Stimulated activated CD4-positive, alpha-beta T cell treated with anti-CD3 and anti-CD28 coated beads, Interleukin-15, amount 100 ng/mL, for 48 hours (primary cell): ENCODE results near the gene MAGOH.

Source experiments
- DNase-seq, 2 donors: peaks; one replicate each; pipeline ENCODE4 v3.0.0-alpha.2; 2020; ENCODE audit warnings: low read depth in 2 of 2

MAGOH gene

DNA sequence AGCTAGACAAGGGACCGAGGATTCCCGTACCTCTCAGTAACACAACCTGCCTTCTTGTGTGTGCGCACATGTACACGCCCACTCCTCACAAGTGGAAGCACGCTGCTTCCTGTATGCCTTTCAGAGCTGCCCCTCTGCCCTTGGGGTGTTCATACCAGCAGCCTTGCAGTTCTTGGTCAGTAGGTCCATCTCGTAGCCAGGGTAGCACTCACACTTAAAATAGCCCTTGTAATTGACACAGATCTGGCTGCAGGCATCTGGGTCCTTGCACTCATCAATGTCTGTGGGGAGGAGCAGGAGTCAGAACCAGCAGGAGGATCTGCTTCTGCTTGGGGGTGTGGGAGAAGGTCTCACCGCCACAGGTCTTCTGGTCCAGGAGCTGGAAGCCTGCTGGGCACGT lies 32.6 kb upstream of the MAGOH start:
- DNase-seq, result no peak

DNA sequence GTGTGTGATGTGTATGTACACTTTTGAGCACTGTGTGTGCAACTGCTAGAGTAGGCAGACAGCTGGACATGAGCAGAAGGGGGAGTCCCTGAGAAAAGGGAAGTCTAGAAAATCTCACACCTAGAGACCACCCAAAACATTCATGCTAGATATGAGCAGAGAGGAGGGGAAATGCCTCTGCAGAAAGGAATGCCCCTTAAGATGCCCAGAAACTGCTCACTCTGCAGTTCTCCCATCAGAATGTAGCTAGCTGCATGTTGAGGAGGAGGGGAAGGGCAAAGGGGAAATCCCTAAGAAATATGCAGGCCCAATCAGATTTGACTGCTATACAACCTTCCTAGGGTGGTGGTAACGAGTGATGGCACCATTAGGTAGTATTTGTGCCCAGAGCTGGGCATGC lies 31.8 kb upstream of the MAGOH start:
- no peak for DNase-seq

DNA sequence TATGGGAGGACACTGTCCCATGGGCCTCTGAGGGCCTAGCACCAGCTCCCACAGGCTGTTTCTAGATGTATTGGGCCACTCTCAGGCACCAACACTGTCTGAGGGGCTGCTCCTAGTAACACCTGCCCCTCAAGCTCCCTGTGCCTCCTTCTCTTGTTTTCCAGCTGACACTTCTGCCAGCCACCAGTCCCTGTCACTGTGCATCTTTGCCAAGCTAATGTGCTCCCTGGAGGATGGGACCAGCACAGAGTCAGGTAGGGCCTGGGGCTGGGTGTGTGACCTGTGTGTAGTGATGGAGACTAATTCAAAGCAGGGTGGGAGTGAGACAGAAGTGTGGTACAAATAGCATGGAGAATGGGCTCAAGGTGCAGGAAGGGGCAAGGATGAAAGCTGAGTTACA lies 29.4 kb upstream of the MAGOH start:
- DNase-seq, result no peak

DNA sequence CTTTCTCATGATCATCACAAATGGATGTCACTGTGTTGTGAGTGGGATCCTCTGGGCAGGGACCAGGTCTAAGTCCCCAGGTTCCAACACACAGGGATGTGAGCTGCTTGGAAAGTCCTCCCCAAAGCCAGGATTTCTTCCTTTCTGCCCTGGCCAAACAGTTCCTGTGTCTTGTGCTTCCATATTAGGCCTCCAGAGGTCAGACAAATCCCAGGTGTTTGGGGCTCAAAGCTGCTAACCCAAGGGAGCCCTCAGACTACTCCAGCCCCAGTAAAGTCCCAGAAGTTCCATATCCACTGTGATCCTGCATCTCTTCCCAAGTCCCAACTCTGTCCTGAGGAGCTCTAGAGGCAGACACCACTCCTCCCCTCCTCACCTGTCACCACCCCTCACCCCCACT lies 27.7 kb upstream of the MAGOH start:
- no peak for DNase-seq

DNA sequence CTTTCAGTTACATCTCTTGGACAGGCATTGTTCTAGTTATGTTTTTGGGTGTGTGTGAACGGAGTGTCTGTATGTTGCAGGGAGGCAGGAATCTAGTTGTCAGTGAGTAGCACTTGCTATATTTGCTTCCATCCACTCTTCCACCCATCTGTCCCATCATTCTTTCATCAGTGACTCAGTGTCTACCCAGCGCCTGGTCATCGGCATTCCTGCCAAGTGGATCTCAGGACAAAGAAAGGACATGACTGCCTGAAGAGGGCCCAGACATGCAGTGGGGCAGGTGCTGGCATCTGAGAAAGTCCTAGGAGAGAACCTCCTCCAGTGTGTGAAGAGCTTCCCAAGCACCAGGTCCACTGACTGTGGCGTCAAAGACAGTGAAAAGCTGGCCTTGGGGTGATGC lies 27.3 kb upstream of the MAGOH start:
- DNase-seq, result no peak

DNA sequence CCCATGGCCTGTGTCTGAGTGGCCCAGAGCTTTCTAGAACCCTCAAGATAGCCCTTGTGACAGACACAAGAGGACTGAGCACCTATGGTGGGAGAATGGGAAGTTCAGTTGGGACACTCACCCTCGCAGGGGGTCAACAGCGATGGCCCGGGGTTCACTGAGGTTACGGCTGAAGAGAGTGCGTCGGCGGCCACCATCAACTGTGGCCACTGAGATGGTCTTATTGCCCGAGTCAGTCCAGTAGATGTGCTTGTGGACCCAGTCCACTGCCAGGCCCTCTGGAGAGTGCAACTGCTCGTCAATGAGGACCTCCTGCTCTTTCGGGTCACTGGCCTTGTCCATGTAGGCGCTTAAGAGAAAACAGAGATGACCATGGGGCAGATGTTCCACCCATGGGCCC lies 25.7 kb upstream of the MAGOH start:
- DNase-seq, result no peak

DNA sequence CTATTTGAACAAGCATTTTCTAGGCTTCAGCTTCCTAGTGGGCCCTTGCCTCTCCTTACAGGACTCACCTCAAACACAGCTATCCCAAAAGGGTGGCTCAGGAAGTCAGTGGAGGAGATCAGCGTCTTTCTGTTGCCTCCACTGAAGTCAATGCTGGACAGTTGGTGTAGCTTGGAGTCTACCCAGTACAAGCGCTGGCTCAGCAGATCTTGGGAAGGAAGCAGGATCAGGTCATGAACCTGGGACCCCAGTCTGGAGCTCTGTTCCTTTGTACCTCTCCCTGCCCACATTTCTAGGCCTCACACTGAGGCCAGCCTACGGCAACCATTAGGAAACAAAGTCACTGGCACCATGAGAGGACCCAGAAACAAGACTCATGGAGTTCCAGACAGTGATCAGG lies 23.7 kb upstream of the MAGOH start:
- DNase-seq, result no peak

DNA sequence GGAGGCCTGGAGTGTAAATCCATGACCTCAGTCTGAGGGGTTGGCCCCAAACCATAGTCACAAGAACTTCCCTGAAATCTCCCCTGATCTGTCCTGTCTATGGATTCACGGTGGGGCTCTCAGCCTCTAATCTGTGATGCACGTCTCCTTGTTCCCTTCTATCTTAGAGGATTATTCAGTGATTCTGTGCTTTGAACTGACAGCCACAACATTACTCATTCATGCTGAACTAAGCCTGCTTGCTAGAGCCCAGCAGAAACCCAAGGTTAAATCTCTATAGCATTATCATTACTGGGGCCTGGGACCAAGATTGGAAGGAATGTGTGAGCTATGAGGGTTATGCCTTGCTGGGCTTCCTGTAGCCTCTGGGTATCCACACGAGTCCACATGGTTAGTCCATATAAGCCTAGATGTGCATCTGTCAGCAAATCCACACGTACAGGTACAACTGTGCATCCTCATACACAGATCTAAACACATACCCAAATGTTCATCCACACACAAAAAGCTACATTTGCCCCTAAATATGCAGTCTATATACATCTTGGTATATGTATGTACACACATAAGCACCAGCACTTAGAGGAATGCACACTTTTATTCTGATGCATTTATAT lies 22.4 kb upstream of the MAGOH start:
- no peak for DNase-seq

DNA sequence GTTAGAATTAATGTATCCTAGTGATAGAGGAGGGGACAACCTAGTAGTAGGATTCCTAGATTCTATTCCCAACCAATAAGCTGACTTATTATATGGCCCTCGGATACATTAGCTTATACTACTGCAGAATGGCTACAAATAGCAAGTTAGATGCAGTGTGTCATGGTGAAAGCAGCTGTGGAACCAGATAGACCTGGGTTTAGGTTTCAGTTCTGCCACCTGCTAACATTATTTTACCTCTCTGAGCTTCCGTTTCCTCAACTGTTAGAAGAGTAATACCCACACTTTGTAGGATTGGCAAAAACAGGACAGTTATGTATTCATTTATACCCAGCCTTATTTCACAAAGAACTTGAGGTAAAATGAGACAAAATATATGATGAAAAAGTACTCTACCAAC lies 21.6 kb upstream of the MAGOH start:
- no peak for DNase-seq

DNA sequence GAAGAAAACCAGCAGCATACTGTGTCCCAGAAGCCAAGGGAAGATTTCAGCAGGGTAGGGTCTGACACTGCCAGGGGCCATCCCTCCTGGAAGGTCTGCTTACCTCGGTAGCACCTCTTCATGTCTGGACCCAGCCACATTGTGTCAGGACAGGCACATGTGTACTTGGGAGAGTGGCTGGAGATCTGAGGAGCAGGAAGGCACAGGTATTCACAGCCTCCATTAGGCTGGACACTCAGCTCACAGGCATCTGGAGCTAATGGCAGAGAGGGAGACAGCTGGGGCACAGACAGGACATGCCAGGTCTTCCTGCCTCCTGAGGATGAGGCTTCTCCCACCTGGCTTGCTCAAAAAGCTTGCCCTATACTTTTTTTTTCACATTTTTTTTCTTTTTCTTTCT lies 19.9 kb upstream of the MAGOH start:
- no peak for DNase-seq

DNA sequence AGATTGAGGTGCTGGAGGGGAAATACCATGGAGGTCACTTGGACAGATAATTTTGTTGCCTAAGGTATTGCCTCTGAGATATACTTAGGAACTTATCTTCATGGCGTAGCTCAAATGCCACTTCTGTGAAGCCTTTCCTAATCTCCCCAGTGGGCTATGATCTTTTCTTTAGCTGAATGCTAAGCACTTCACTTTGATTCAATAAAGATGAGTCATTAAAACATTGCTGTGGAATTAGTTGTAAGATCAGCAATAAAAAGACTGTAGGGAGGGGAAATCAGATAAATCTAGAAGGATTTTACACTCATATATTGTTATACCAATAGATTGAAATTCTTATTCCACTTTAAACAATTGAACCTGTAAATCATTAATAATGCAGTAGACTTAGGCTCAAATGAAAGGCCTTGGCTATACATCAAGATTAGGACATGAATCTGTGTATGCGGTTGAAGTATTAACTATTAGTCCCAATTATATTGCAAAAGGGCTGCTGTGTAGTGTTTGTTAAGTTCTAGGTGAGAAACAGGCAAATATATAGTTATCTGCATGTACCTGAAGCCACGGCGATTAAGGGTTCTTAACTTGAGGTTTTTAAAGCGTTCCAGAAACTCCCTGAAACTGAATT lies 19.2 kb upstream of the MAGOH start:
- DNase-seq, result no peak

DNA sequence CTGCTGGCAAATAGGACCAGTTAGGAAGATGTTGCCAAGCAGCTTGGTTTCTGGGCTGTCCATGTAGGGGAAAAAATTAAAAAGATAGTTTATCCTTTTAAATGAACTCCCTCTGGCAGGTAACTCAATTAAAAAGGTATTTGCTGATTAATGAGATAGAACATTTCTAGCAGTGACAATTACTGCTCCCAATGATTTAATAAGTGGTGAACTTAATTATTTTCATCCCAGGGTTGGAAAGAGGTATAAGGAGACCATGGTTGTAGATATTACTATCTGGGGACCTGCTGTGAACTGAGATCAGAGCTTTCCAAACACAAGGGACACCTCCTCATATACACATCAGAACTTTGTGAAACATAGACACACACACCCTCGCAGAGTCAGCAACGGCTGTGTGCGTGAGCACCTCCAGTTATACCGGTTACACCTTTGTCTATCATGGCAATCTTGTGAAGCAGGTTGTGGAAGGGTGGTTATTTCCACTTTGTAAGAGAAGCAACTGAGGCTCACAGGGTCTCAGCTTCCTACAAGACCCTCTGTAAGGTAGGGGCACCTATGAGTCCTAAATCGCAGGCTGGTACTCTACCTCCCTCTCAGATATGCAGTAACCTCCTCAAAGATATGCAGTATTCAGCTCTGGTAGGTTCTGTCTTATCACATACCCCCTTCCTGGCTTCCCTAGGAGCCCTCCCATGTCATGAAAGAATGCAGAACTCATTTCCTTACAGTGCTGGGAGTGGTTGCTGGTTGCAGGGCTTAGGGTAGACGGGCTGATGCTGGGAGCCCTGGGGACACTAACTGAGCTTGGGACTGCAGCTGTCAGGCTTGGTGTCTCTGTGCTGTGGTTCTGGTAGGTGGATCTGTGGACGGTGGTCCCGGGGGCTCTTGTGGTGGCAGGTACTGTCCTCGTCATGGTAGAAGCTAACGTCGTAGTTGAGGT lies 18.5 kb upstream of the MAGOH start:
- DNase-seq, result no peak

DNA sequence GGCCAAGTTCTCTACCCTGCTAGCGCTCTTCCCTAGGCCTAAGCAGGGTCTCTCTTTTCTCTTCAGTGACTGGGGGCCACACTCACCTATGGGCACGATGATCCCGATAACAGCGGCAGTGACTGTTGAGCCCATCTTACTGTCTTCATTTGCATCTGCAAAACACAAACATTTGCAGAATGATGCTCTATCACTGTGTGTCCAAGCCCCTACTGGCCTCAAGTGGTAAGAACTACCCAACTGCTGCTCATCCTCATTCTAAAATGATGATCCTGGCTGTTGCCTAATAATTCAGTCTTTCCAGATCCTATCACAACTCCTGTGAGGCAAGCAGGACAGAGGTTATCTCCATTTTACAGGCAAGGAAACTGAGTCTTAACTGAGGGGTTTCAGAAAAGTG lies 16.7 kb upstream of the MAGOH start:
- DNase-seq, result no peak

DNA sequence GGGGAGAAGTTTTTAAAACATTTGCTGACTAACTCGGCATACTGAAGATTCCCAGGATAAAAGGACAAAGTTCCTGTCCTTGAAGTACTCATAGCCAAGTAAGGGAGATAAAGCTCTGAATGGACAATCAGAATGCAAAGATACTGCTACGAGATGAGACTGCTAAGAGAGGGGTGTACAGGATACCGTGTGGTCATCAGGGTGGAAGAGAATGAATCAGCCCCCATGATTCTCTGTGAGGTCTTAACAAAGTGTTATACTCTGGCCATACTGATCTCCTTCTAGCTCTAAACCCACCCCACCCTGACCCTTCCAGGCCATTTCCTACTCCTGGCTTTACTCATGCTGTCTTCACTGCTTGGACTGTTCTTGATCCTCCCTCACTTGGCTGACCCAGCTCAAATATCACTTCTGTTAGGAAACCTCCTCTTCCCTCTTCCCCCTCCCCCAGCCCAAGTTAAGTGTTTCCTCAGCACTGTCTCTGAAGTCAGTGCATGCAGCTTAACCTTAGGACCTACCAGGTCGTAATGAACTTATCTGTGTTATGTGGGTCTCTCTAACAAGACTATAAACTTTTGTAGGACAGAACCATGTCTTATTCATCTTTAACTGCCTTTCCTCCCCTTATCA lies 15.8 kb upstream of the MAGOH start:
- no peak for DNase-seq

DNA sequence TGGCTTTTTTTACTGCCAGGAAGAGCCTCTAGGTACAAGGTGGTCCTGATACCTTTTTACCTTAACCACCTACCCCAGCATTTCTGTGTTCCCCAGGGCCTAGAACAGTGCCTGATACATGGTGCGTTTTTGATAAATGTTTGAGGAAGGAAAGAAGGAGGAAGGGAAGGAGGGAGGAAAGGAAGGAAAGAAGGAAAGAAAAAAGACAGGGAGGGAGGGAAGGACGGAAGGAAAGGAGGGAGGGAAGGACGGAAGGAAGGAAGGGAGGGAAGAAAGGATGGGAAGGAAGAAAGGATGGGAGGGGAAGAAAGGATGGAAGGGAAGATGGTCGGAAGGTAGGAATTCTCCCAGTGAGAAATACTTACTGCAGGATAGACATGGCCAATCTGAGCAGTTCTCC lies 12.0 kb upstream of the MAGOH start:
- DNase-seq, result no peak

DNA sequence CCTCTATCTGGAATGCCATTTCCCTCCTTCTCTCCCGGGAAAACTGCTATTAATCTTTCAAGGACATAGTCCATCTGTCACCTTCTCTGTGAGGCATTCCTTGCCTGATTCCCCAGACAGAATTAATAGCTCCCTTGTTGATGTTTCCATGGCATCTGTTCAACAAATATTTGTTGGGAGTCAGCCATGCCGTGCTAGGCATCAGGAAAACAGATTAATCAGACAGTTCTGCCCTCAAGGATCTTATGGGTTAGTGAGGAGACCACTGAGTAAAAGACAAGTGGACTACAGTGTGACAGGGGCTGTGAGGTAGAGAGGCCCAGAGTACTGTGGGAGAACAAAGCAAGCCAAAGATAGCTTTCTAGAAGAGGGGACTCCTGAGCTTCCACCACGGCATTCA lies 11.4 kb upstream of the MAGOH start:
- DNase-seq, result no peak

DNA sequence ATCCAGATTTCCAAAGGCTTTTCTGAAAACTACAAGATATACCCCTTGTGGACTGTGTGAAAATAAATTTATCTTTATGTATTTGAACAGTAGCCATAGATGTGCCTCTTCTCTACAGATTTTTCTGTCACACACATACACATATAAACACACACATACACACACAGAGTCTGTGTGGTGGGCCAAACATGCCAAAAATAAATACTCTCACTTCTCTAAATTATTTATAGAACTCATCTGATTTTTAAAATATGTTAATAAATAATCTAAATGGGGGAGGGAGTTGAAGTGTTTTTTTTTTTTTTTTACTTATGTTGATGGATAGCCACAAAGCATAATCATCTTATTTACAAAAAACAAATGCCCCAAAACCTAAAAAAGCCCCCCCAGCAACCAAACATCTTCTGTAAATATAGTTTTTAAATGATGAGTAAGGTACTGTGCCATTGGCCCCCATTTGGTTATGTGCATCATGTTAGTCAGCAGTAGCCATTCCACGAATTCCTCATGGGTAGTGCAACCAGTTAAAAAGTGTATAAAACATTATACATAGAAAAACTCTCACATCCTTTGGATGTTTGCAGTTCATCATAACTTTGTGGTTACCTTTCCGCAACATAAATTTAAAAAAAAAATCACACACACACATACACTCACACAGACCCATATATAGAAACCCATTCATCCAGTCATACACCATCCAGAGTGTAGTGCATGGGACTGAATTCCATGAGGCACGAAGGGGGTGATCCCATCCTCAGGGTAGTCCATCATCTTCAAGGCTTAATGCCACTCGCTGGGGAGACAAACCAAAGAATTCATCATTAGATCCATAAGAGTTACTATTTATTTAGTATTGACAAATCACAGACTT lies 8.2 kb upstream of the MAGOH start:
- DNase-seq, result no peak

DNA sequence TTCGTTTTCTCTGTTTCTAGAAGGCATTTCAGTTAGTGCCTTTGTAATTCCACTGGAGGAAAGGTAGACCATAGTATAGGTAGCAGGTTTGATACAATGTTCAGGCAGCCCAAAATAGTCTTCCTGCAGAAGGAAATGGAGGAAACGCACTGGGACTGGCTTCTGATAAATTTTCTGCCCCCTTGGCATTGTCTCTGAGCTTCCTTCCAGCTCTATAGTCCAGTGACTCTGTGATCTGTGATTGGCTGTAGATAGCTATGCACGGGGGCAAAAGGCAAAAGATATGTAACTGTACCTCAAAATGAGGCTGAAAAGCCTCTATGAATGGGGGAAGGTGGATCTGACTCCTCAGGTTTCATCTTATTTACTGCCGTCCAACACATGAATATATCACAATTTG lies 5.8 kb upstream of the MAGOH start:
- DNase-seq, result no peak

DNA sequence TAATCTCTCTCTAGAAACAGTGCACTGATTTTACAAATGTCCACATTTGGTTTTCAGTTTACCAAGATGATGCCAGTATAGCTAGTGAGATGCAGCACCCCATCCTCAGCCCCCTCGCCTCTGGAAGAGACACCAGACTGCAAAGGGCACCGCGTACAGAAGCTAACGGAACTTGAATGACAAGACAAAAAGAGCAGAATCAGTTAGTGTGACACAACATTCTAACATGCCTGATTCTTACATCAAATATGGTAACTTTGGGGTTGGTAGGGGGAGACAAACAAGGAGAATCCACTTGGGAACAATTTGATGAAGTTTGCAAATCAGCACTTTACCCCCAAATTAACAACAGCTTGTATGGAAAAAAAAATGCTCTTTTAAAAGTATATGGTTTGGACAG lies 4.1 kb upstream of the MAGOH start:
- DNase-seq, result no peak

DNA sequence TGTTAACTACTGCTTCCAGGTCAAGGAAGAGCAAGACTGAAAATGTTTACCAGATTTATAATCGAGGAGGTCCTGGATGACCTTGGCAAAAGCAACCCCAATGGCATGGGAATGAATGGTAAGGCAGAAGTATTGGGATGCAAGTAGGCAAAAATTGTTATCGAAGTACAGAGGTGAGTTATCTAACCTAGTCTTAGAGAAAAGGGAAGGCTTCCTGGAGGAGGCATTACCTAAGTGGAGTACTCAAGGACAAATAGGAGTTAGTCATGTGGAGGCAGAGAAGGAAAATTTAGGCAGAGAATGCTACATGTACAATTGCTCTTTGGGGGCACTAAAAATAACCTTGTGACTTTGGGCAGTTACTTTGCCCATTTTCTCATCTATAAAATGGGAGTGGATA lies 3.5 kb upstream of the MAGOH start:
- no peak for DNase-seq

DNA sequence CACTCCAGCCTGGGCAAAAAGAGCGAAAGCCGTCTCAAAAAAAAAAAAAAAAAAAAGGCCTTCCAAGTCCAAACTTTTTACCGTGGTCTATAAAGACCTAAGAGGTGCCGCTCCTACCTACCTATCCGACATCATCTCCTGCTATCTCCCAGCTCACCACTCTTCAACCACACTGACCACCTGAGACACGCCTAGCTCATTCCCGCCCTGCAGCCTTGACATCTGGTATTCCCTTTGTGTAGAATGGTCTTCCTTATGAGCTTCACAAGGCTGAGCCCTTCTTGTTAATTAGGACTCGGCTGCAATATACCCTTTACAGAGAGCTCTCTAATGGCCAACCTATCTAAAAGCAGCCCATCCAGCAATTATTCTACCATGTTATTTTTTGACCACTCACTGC lies 680 bp downstream of the MAGOH start:
- DNase-seq, result no peak

DNA sequence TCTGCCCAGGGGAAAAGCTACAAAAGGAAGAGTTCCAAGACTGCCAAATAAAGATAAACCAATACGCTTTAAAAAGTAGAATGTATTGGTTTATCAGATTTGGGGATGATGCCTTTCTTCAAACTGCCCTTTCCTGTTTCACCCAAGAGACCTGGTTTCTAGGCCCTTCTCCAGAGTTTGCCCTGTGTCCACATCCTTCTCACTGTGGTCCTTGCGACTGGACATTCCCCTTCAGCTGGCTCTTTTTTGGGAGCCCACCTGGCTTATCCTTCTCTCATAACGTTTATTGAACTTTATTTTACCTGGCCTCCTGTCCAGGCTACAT lies 17.4 kb downstream of the MAGOH start:
- no peak for DNase-seq
